ENCODE data around the gene PCGF3. TPM values are rescaled to one million over a fixed set of nuclear protein-coding genes. Genes with fewer than 3 reads are reported as not detected.
"Not testable (repeated sequence)": the region's sequence is repeated elsewhere in the genome, so short reads cannot be mapped to it uniquely, and the experiment has no call there.

The PCGF3 gene
- total RNA-seq, 4 donors from 2014 or later, result 14.5 to 31.9 (median 21.6) TPM

DNA sequence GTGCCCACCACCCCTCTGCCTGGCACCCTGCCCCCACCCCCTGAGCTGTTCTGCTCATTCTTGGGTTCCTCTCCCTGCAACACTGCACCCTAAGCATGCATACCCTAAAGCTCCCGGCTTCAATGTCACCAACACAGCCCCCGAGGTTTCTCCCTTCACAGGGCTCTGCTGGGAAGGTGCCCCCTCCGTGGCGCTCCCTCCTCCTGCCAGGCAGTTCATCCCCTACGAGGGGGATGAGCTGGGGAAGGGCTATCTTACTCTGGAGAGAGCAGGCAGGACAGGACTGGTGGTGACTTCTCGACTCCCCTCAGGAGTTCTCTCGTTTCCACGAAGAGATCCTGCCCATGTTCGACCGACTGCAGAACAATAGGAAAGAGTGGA, 38.1 kb upstream of the PCGF3 start:
- TF ChIP-seq, protein P1, sequence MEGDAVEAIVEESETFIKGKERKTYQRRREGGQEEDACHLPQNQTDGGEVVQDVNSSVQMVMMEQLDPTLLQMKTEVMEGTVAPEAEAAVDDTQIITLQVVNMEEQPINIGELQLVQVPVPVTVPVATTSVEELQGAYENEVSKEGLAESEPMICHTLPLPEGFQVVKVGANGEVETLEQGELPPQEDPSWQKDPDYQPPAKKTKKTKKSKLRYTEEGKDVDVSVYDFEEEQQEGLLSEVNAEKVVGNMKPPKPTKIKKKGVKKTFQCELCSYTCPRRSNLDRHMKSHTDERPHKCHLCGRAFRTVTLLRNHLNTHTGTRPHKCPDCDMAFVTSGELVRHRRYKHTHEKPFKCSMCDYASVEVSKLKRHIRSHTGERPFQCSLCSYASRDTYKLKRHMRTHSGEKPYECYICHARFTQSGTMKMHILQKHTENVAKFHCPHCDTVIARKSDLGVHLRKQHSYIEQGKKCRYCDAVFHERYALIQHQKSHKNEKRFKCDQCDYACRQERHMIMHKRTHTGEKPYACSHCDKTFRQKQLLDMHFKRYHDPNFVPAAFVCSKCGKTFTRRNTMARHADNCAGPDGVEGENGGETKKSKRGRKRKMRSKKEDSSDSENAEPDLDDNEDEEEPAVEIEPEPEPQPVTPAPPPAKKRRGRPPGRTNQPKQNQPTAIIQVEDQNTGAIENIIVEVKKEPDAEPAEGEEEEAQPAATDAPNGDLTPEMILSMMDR (IDR thresholded peaks at IDR 0.05 in 4 of 5, conservative IDR thresholded peaks at IDR 0.05 in 1 of 5), result no peak
- TF ChIP-seq POLR2A (IDR thresholded peaks at IDR 0.05), result no peak
- DNase-seq (no peak), ATAC-seq (no peak)
- H3K9me3 ChIP-seq, result no peaks in the 10 kb centered on the region
- in situ Hi-C loops (cut with MboI; ENCODE audit: low sequenced_read_pairs in 4 of 4), result no loop called here
- peaks cover 0 to 4% of the 10 kb centered on the region in 2 donors for H3K4me1 ChIP-seq
- peaks cover 24 to 43% (median 40%) of the 10 kb centered on the region in 3 donors for H3K27me3 ChIP-seq
- no peak overlapping the region for H3K27ac ChIP-seq
- H3K36me3 ChIP-seq, result peaks cover 0 to 19% of the 10 kb centered on the region in 2 donors
- intact Hi-C loops (cut with DNase I; ENCODE audit: low total_unique reads), result no loop called here
- H3K4me3 ChIP-seq, result no peak overlapping the region

DNA sequence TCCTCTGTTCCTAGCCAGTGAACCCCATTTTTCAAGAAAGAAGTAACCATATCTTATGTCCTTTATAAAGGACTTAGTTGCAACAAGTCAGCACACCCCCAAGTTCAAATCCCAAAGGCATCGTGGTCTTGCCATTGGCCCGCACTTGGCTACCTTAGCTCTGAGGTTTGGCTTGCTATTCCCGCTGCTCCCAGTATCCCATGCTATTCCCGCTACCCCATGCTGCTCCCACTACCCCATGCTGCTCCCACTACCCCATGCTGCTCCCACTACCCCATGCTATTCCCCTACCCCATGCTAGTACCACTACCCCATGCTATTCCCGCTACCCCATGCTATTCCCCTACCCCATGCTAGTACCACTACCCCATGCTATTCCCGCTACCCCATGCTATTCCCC, 37.4 kb upstream of the PCGF3 start:
- H3K9me3 ChIP-seq; ATAC-seq; H3K4me3 ChIP-seq; in situ Hi-C loops (cut with MboI; ENCODE audit: low sequenced_read_pairs in 4 of 4); H3K4me1 ChIP-seq; intact Hi-C loops (cut with DNase I; ENCODE audit: low total_unique reads); H3K27ac ChIP-seq; DNase-seq: not testable (repeated sequence)
- Histone ChIP-seq H3K36me3 (peaks cover 0 to 23% of the 10 kb centered on the region in 2 donors), H3K27me3 (peaks cover 20 to 36% (median 34%) of the 10 kb centered on the region in 3 donors)

DNA sequence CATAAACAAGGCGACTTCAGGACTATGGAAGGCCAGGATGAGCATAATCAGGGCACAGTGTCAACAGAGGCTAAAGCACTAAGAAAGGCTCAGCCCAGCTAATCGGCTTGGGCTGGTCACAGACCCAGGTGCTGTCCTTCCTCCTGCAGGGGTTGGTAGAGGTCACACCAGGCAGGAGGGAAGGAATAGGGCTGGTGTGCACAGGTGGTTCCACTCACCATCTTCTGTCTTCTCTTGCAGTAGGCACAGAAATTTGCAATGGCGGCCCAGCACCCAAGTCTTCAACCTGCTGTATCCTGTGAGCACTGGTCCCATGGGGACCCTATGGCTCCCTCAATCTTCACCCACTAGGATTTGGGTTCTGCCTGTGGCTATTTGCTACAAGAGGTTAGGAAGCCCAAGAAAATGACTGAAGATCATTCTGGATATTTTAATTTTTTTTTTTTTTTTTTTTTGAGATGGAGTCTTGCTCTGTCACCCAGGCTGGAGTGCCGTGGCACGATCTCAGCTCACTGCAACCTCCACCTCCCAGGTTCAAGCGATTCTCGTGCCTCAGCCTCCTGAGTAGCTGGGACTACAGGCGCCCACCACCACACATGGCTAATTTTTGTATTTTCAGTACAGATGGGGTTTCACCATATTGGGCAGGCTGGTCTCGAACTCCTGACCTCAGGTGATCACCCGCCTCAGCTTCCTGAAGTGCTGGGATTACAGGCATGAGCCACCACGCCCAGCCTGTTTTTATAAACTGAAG, 35.6 kb upstream of the PCGF3 start:
- not testable (repeated sequence) for ATAC-seq, H3K4me3 ChIP-seq, H3K27ac ChIP-seq, H3K9me3 ChIP-seq, DNase-seq
- H3K36me3 ChIP-seq, result peaks cover 0 to 23% of the 10 kb centered on the region in 2 donors
- intact Hi-C loops (cut with DNase I; ENCODE audit: low total_unique reads) (loop anchor here (5.0 to 10.0 kb wide), 2 partner anchors 175 to 262 kb away; partner anchors contain the start of genes GAK, PIGG, TMEM175 and ZNF721), in situ Hi-C loops (cut with MboI; ENCODE audit: low sequenced_read_pairs in 4 of 4) (loop anchor here in 1 of 4 donors (10.0 kb wide), 1 partner anchor 115 kb away; no protein-coding TSS in a partner anchor)
- H3K4me1 ChIP-seq, result peaks cover 9 to 14% of the 10 kb centered on the region in 2 donors
- H3K27me3 ChIP-seq, result peaks cover 6 to 19% (median 18%) of the 10 kb centered on the region in 3 donors

DNA sequence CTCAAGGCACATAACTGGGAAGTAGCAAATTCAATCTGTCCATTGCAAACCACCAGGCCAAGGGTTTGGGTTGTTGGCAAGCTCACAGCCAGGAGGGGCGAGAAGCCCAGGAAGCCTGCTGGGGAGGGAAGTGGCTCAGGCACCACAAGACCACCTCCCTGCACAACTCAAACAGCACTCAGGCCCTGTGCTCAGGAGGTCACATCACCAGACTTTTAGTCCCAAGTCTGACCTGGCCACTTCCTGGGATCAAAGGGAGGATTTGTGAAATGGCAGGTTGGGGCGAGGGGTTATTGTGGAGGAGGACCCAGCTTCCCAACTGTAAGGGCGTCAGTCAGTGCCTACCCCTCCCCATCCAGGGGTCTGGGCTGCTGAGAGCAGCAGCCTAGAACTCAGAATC, 33.9 kb upstream of the PCGF3 start:
- ATAC-seq (no peak), DNase-seq (no peak)
- Histone ChIP-seq H3K4me3 (no peak overlapping the region), H3K9me3 (no peaks in the 10 kb centered on the region), H3K27me3 (peaks cover 2 to 7% (median 5%) of the 10 kb centered on the region in 3 donors), H3K27ac (no peak overlapping the region), H3K4me1 (peaks cover 22 to 32% of the 10 kb centered on the region in 2 donors), H3K36me3 (peaks cover 0 to 23% of the 10 kb centered on the region in 2 donors)
- intact Hi-C loops (cut with DNase I; ENCODE audit: low total_unique reads) (loop anchor here (5.0 to 10.0 kb wide), 2 partner anchors 177 to 261 kb away; partner anchors contain the start of genes GAK, PIGG, TMEM175 and ZNF721), in situ Hi-C loops (cut with MboI; ENCODE audit: low sequenced_read_pairs in 4 of 4) (loop anchor here in 1 of 4 donors (10.0 kb wide), 1 partner anchor 113 kb away; no protein-coding TSS in a partner anchor)
- no peak for TF ChIP-seq POLR2A (IDR thresholded peaks at IDR 0.05)
- TF ChIP-seq, protein P1 (IDR thresholded peaks at IDR 0.05 in 4 of 5, conservative IDR thresholded peaks at IDR 0.05 in 1 of 5), result no peak

DNA sequence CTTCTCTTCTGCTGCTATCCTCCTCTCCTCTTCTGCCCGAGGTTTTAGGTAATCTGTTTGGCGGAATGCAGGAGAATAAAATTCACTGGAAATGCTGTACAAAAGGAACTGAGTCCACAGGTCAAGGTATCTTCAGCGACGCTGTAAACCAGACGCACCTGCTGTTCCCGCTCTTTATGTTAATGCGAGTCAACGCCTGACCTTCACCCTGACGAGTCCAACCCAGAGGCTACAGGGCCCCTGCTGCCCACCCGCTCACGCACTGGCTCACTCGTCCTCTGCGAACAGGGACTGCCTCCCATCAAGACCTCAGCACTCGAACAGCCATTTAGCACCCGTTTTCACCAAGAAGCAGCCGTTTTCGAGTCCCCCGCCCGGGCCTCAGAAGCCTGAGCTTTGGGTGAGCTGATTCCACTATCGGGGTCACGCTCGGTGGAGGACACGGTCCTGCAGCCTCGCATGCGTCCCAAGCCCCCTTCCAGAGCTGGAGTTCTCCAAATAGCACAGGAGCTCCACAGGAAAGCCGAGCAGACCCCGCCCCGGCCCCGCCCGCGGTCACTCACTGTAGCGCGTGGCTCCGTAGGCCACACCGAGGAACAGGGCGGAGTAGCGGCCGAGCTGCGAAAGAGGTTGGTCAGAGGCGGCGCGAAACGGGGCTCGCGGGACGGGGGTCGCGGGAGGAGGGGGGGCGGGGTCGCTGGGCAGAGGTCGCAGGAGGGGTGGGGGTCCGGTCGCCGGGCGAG, 32.1 kb upstream of the PCGF3 start:
- ATAC-seq (no peak), DNase-seq (peak in 1 of 2 donors; percentile 33)
- Histone ChIP-seq H3K9me3 (no peaks in the 10 kb centered on the region), H3K36me3 (peaks cover 0 to 23% of the 10 kb centered on the region in 2 donors), H3K27ac (peak overlapping the region; percentile 90 to 99 (median 97)), H3K4me3 (peak overlapping the region; percentile 88 to 99 (median 98)), H3K4me1 (peaks cover 31 to 45% of the 10 kb centered on the region in 2 donors), H3K27me3 (no peaks in the 10 kb centered on the region)
- in situ Hi-C loops (cut with MboI; ENCODE audit: low sequenced_read_pairs in 4 of 4), result loop anchor here in 1 of 4 donors (10.0 kb wide), 1 partner anchor 111 kb away; no protein-coding TSS in a partner anchor
- intact Hi-C loops (cut with DNase I; ENCODE audit: low total_unique reads), result loop anchor here (1.0 to 10.0 kb wide), 4 partner anchors 109 to 674 kb away; partner anchors contain the start of genes GAK, PIGG, TMEM175 and UVSSA
- TF ChIP-seq, protein P1 (IDR thresholded peaks at IDR 0.05 in 4 of 5, conservative IDR thresholded peaks at IDR 0.05 in 1 of 5), result no peak
- no peak for TF ChIP-seq POLR2A (IDR thresholded peaks at IDR 0.05)

Measured in gastrocnemius medialis (tissue), 4 donors.